ENCODE results near the gene LPA. TPM values are rescaled to one million over a fixed set of nuclear protein-coding genes. Genes with fewer than 3 reads are reported as not detected.

Gene LPA, protein sequence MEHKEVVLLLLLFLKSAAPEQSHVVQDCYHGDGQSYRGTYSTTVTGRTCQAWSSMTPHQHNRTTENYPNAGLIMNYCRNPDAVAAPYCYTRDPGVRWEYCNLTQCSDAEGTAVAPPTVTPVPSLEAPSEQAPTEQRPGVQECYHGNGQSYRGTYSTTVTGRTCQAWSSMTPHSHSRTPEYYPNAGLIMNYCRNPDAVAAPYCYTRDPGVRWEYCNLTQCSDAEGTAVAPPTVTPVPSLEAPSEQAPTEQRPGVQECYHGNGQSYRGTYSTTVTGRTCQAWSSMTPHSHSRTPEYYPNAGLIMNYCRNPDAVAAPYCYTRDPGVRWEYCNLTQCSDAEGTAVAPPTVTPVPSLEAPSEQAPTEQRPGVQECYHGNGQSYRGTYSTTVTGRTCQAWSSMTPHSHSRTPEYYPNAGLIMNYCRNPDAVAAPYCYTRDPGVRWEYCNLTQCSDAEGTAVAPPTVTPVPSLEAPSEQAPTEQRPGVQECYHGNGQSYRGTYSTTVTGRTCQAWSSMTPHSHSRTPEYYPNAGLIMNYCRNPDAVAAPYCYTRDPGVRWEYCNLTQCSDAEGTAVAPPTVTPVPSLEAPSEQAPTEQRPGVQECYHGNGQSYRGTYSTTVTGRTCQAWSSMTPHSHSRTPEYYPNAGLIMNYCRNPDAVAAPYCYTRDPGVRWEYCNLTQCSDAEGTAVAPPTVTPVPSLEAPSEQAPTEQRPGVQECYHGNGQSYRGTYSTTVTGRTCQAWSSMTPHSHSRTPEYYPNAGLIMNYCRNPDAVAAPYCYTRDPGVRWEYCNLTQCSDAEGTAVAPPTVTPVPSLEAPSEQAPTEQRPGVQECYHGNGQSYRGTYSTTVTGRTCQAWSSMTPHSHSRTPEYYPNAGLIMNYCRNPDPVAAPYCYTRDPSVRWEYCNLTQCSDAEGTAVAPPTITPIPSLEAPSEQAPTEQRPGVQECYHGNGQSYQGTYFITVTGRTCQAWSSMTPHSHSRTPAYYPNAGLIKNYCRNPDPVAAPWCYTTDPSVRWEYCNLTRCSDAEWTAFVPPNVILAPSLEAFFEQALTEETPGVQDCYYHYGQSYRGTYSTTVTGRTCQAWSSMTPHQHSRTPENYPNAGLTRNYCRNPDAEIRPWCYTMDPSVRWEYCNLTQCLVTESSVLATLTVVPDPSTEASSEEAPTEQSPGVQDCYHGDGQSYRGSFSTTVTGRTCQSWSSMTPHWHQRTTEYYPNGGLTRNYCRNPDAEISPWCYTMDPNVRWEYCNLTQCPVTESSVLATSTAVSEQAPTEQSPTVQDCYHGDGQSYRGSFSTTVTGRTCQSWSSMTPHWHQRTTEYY (N-terminal part only)
- total RNA-seq, result 0.43 TPM in 1 of 2 replicates, not detected in the other

DNA sequence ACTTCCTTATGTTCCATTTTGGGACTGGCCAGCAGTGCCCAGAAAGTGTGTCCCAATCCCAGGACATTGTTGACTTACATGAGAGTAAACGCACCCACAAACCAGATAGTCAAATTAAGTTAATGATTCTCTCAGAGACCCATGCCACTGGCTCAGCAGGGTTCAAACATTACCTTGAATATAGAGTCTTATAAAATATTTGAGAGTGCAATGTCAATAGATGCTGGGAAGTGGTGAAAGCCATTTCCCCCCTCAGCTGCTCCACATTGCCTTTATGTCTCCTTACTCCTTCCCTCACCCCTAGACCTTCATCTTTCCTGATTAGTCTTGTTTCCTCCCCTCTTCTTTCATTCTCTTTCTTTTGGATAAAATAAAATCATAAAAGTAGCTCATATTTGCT is at the start of gene LPA:
Gene LPA, minus strand, starts transcription at position 78 of the 400 bp plus-strand sequence. Its CDS starts 61 bp downstream, at position 17.

GRCh38 chr6:160701918-160702680 is 38.0 kb upstream of the LPA start, which contains the start of gene PLG:
Gene PLG, plus strand, starts transcription at chr6:160702244. Its CDS starts 61 bp downstream, at chr6:160702305.

Other genes starting within 250 kb of the LPA start
- not detected in 2 replicates for gene PLG, start 38.0 kb upstream of the LPA start, total RNA-seq